ENCODE measurements around the gene ORC2.

Gene ORC2

DNA sequence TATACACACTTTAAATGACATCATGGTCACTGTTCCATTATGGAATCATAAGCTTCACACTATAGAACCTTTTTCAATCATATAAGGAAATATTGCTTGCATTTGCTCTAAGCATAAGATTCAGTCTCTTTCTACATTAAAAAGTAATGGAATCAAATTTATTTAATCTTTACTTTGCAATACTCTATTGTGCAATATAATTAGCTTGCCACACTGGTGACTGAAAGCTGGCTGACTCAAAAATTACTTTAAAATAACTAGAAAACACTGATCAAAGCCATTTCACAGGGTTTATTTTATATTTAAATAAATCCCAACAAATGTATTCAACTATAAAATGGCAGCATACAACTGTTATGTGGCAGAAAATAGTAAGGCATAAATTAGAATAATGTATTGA is 13.2 kb upstream of the ORC2 start:
- TF ChIP-seq, protein P1, sequence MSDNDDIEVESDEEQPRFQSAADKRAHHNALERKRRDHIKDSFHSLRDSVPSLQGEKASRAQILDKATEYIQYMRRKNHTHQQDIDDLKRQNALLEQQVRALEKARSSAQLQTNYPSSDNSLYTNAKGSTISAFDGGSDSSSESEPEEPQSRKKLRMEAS (IDR thresholded peaks at IDR 0.05), result no peak
- TF ChIP-seq EGR1 (IDR thresholded peaks at IDR 0.05) (no peak), YY1 (IDR thresholded peaks at IDR 0.05; ENCODE audit: low read depth) (no peak), RAD21 (IDR thresholded peaks at IDR 0.05; ENCODE audit: low read depth) (no peak), FOXM1 (IDR thresholded peaks at IDR 0.05; ENCODE audit: borderline replicate concordance, low read depth) (no peak), NFIC (IDR thresholded peaks at IDR 0.05) (no peak), CEBPB (IDR thresholded peaks at IDR 0.05) (no peak)
- TF ChIP-seq, protein P2, sequence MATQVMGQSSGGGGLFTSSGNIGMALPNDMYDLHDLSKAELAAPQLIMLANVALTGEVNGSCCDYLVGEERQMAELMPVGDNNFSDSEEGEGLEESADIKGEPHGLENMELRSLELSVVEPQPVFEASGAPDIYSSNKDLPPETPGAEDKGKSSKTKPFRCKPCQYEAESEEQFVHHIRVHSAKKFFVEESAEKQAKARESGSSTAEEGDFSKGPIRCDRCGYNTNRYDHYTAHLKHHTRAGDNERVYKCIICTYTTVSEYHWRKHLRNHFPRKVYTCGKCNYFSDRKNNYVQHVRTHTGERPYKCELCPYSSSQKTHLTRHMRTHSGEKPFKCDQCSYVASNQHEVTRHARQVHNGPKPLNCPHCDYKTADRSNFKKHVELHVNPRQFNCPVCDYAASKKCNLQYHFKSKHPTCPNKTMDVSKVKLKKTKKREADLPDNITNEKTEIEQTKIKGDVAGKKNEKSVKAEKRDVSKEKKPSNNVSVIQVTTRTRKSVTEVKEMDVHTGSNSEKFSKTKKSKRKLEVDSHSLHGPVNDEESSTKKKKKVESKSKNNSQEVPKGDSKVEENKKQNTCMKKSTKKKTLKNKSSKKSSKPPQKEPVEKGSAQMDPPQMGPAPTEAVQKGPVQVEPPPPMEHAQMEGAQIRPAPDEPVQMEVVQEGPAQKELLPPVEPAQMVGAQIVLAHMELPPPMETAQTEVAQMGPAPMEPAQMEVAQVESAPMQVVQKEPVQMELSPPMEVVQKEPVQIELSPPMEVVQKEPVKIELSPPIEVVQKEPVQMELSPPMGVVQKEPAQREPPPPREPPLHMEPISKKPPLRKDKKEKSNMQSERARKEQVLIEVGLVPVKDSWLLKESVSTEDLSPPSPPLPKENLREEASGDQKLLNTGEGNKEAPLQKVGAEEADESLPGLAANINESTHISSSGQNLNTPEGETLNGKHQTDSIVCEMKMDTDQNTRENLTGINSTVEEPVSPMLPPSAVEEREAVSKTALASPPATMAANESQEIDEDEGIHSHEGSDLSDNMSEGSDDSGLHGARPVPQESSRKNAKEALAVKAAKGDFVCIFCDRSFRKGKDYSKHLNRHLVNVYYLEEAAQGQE (IDR thresholded peaks at IDR 0.05; ENCODE audit: low read depth), result no peak
- TF ChIP-seq, protein P3, sequence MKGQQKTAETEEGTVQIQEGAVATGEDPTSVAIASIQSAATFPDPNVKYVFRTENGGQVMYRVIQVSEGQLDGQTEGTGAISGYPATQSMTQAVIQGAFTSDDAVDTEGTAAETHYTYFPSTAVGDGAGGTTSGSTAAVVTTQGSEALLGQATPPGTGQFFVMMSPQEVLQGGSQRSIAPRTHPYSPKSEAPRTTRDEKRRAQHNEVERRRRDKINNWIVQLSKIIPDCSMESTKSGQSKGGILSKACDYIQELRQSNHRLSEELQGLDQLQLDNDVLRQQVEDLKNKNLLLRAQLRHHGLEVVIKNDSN (IDR thresholded peaks at IDR 0.05), result no peak

DNA sequence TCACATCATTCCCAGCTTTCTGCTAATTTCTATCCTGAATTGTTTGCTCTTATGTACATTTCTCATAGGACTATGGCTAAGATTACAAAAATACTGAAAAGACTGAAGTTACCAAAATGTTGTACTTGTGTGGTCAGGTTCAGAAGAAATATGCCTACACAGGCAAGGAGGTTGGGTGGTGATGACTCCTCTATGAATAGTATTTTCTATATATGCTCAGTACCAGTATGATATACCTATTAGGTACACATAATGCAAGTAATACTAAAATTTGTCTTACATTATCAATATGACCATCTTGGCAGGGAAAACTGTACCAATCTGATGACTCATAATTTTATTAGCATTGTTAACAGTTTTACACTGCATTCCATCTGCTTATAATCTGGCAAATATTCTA is 12.2 kb upstream of the ORC2 start:
- TF ChIP-seq CREB1 (IDR thresholded peaks at IDR 0.05; ENCODE audit: low read depth) (no peak), FOXM1 (IDR thresholded peaks at IDR 0.05; ENCODE audit: borderline replicate concordance, low read depth) (no peak), TEAD4 (IDR thresholded peaks at IDR 0.05) (no peak), NFIC (IDR thresholded peaks at IDR 0.05) (no peak), EGR1 (IDR thresholded peaks at IDR 0.05) (no peak), TAF1 (IDR thresholded peaks at IDR 0.05; ENCODE audit: low read depth) (no peak), YY1 (IDR thresholded peaks at IDR 0.05; ENCODE audit: low read depth) (no peak), CEBPB (IDR thresholded peaks at IDR 0.05) (no peak), ZBTB7A (IDR thresholded peaks at IDR 0.05; ENCODE audit: low read depth) (no peak), RAD21 (IDR thresholded peaks at IDR 0.05; ENCODE audit: low read depth) (no peak), EP300 (IDR thresholded peaks at IDR 0.05; ENCODE audit: borderline replicate concordance) (no peak), TCF12 (IDR thresholded peaks at IDR 0.05; ENCODE audit: low read depth) (no peak)
- TF ChIP-seq, protein P3 (IDR thresholded peaks at IDR 0.05), result no peak
- TF ChIP-seq, protein P2 (IDR thresholded peaks at IDR 0.05; ENCODE audit: low read depth), result no peak
- TF ChIP-seq, protein P1 (IDR thresholded peaks at IDR 0.05), result no peak

DNA sequence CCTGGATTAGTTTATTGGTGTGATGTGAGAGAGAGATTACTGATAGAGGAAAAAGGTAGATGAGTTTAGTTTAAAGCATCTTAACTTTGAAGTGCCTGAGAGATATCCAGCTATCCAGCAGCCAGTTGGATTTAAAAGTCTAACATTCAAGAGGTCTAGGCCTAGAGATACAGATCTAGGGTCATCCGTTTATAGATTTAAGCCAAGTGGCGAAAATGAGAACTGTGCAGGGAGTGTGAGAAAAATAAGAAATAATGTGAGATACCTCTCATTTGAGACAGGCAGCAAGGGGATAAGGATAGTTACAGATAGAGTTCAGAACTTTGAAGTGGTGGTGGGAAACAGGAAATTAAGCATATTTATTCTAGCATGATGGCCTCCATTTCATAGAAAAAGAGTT is 5.3 kb upstream of the ORC2 start:
- TF ChIP-seq EGR1 (IDR thresholded peaks at IDR 0.05) (no peak), NFIC (IDR thresholded peaks at IDR 0.05) (no peak), ZBTB7A (IDR thresholded peaks at IDR 0.05; ENCODE audit: low read depth) (no peak), CEBPB (IDR thresholded peaks at IDR 0.05) (no peak), TAF1 (IDR thresholded peaks at IDR 0.05; ENCODE audit: low read depth) (no peak), TEAD4 (IDR thresholded peaks at IDR 0.05) (no peak), FOXM1 (IDR thresholded peaks at IDR 0.05; ENCODE audit: borderline replicate concordance, low read depth) (no peak), EP300 (IDR thresholded peaks at IDR 0.05; ENCODE audit: borderline replicate concordance) (no peak), CREB1 (IDR thresholded peaks at IDR 0.05; ENCODE audit: low read depth) (no peak), RAD21 (IDR thresholded peaks at IDR 0.05; ENCODE audit: low read depth) (no peak), TCF12 (IDR thresholded peaks at IDR 0.05; ENCODE audit: low read depth) (no peak)
- TF ChIP-seq, protein P2 (IDR thresholded peaks at IDR 0.05; ENCODE audit: low read depth), result no peak
- TF ChIP-seq, protein P1 (IDR thresholded peaks at IDR 0.05), result no peak
- TF ChIP-seq, protein P3 (IDR thresholded peaks at IDR 0.05), result no peak

DNA sequence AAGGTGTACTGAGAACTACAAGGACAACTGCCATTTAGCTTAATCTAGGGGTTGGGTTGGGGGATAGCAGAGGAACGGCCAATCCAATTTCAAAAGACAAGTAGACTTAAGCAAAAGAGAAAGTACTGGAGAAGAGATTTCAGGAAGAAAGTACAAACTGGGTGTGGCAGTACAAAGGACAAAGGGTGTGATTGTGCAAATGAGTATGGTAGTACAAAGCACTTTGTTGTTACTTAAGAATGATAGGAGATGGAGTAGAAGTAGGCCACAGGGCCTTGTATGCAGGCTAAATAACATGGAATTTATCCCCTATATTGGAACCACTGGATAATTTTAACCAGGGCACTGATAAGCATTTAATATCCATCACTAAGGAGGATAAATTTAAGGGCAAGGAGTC is 4.7 kb upstream of the ORC2 start:
- TF ChIP-seq CREB1 (IDR thresholded peaks at IDR 0.05; ENCODE audit: low read depth), result no peak
